ENCODE data around the gene PAK6. TPM values are rescaled to one million over a fixed set of nuclear protein-coding genes. Genes with fewer than 3 reads are reported as not detected.

Gene PAK6
- total and polyA plus RNA-seq, 4 experiments from 2014 or later, result 0.53 to 1.7 (median 0.67) TPM; not detected in 1

DNA sequence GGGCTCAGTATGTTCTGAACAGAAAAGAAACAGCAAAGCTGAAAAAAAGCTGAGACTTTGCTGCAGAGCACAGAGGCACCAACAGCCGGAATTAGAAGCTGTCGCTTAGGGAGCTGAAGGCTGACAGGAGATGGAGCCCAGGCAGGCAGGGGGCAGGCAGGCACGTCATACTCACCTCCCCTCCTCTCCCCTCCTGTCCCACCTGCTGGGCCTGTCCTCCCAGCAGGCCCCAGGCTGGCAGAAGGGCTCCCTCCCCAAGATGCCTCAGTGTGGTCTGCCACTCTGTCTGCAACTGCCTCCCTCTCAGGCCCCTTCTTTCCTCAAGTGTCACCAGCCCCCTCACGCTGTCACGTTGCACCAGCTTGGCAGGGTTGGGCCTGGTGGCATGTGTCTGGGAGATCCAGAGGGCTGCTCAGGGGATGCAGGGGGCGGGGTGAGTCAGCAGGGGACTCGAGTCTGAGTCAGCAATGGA is 47.2 kb downstream of the PAK6 start:
- Histone ChIP-seq H3K36me3 (ENCODE audit: insufficient read depth, low read length) (peaks cover 9% of the 10 kb centered on the region), H3K9me3 (ENCODE audit: control insufficient read depth in 1 of 2, low read length in 2 of 2) (no peaks in the 10 kb centered on the region), H3K4me3 (ENCODE audit: low read length in 2 of 2) (no peak overlapping the region), H3K27ac (ENCODE audit: low read depth, low read length) (no peak overlapping the region), H3K4me1 (ENCODE audit: insufficient read depth, low read length) (peaks cover 8% of the 10 kb centered on the region), H3K27me3 (ENCODE audit: insufficient read depth, low read length) (peaks cover under 1% of the 10 kb centered on the region)
- DNase-seq, result no peak
- intact Hi-C loops (cut with micrococcal nuclease), result no loop called here
- Mint-ChIP-seq H3K4me1 (peaks cover 0 to 6% (median 0%) of the 10 kb centered on the region in 4 donors), H3K4me3 (no peak overlapping the region), H3K27ac (no peak overlapping the region), H3K27me3 (peaks cover 1 to 2% of the 10 kb centered on the region in 2 donors), H3K9me3 (peaks cover 0 to 2% (median 0%) of the 10 kb centered on the region in 8 donors), H3K36me3 (peaks cover 10 to 25% of the 10 kb centered on the region in 2 donors)
- ChIA-PET CTCF (ENCODE audit: partially characterized antibody) (interaction anchor here (1.0 to 5.2 kb wide), 5 partner anchors 12 to 126 kb away, joined by 3 to 94 read pairs (median 11); partner anchors contain the start of gene PLCB2), POLR2A (ENCODE audit: partially characterized antibody) (interaction anchor here (5.3 kb wide), 1 partner anchor 22 kb away, joined by 67 read pairs; the partner anchor contains the start of gene PLCB2)

DNA sequence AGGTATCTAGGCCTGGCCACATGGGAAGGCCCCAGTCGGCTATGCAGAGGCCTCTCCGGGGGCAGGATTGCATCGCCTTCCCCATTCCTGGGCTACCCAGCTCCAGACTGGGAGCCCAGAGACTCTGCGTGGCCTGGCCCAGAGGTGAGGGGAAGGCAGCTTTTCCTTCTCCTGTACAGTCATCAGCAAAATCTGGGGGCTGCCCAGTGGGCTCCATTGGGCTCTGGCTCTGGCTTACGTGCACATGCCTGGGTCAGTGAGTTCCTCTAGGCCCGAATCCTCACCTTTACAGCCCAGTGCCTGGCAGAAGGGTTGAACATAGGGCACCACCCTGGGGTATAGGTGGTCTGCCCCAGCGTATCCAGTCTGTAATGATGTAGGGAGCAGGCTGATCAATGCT is 47.9 kb downstream of the PAK6 start:
- no peak overlapping the region for H3K27ac ChIP-seq (ENCODE audit: low read depth, low read length)
- CTCF ChIA-PET (ENCODE audit: partially characterized antibody), result interaction anchor here (1.6 to 7.1 kb wide), 3 partner anchors 23 to 51 kb away, joined by 7 to 57 read pairs (median 39); partner anchors contain the start of gene PLCB2
- intact Hi-C loops (cut with micrococcal nuclease), result no loop called here
- Mint-ChIP-seq H3K36me3 (peaks cover 10 to 25% of the 10 kb centered on the region in 2 donors), H3K27ac (no peak overlapping the region), H3K27me3 (no peaks in the 10 kb centered on the region), H3K4me1 (peaks cover 0 to 5% (median 0%) of the 10 kb centered on the region in 4 donors), H3K4me3 (no peak overlapping the region), H3K9me3 (peaks cover 0 to 2% (median 0%) of the 10 kb centered on the region in 8 donors)
- H3K4me1 ChIP-seq (ENCODE audit: insufficient read depth, low read length), result peaks cover 8% of the 10 kb centered on the region
- no peaks in the 10 kb centered on the region for H3K27me3 ChIP-seq (ENCODE audit: insufficient read depth, low read length)
- no peaks in the 10 kb centered on the region for H3K9me3 ChIP-seq (ENCODE audit: control insufficient read depth in 1 of 2, low read length in 2 of 2)
- H3K36me3 ChIP-seq (ENCODE audit: insufficient read depth, low read length), result peaks cover 10% of the 10 kb centered on the region
- POLR2A ChIA-PET (ENCODE audit: partially characterized antibody), result interaction anchor here (1.0 to 1.6 kb wide), 3 partner anchors 10 to 22 kb away, joined by 3 to 7 read pairs (median 4); partner anchors contain the start of gene PLCB2
- no peak overlapping the region for H3K4me3 ChIP-seq (ENCODE audit: low read length in 2 of 2)
- DNase-seq, result no peak

GRCh38 chr15:40287505-40287904 is 48.6 kb downstream of the PAK6 start:
- Histone ChIP-seq H3K4me3 (ENCODE audit: low read length in 2 of 2) (no peak overlapping the region), H3K27ac (ENCODE audit: low read depth, low read length) (no peak overlapping the region), H3K27me3 (ENCODE audit: insufficient read depth, low read length) (no peaks in the 10 kb centered on the region), H3K9me3 (ENCODE audit: control insufficient read depth in 1 of 2, low read length in 2 of 2) (no peaks in the 10 kb centered on the region), H3K4me1 (ENCODE audit: insufficient read depth, low read length) (peaks cover 8% of the 10 kb centered on the region), H3K36me3 (ENCODE audit: insufficient read depth, low read length) (peaks cover 17% of the 10 kb centered on the region)
- CTCF ChIA-PET (ENCODE audit: partially characterized antibody), result interaction anchor here (0.7 to 7.1 kb wide), 5 partner anchors 9 to 50 kb away, joined by 3 to 57 read pairs (median 6); partner anchors contain the start of gene PLCB2
- H3K27ac Mint-ChIP-seq, result peak overlapping the region in 1 of 7 donors; percentile 66
- no peak overlapping the region for H3K4me3 Mint-ChIP-seq
- DNase-seq, result no peak
- H3K9me3 Mint-ChIP-seq, result peaks cover 0 to 2% (median 0%) of the 10 kb centered on the region in 8 donors
- POLR2A ChIA-PET (ENCODE audit: partially characterized antibody), result interaction anchor here (1.0 to 1.6 kb wide), 3 partner anchors 9 to 22 kb away, joined by 3 to 7 read pairs (median 4); partner anchors contain the start of gene PLCB2
- peaks cover 0 to 5% (median 0%) of the 10 kb centered on the region in 4 donors for H3K4me1 Mint-ChIP-seq
- H3K27me3 Mint-ChIP-seq, result no peaks in the 10 kb centered on the region
- peaks cover 10 to 32% of the 10 kb centered on the region in 2 donors for H3K36me3 Mint-ChIP-seq
- intact Hi-C loops (cut with micrococcal nuclease), result no loop called here

DNA sequence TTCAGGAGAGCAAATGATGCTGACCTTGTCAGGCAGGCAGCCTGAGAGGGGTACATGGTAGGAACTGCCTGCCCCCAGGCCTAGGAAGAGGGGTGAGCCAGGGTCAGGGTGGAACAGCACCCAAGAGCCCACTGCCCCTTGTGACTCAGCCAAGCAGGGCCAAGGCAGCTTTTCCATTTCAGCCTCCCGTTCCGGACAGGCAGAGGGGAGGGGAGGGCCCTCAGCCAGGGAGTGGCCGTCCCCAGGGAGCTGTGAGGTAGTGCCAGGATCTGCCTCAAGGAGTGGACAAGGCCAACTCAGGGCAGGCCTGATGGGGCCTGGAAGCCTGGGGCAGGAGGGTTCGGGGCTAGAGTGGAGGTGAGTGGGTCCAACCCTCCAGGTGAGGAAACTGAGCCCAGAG is 49.1 kb downstream of the PAK6 start:
- Histone ChIP-seq H3K9me3 (ENCODE audit: control insufficient read depth in 1 of 2, low read length in 2 of 2) (no peaks in the 10 kb centered on the region), H3K27ac (ENCODE audit: low read depth, low read length) (no peak overlapping the region), H3K27me3 (ENCODE audit: insufficient read depth, low read length) (no peaks in the 10 kb centered on the region), H3K4me3 (ENCODE audit: low read length in 2 of 2) (no peak overlapping the region), H3K4me1 (ENCODE audit: insufficient read depth, low read length) (peaks cover 7% of the 10 kb centered on the region), H3K36me3 (ENCODE audit: insufficient read depth, low read length) (peaks cover 21% of the 10 kb centered on the region)
- H3K36me3 Mint-ChIP-seq, result peaks cover 10 to 33% of the 10 kb centered on the region in 2 donors
- H3K9me3 Mint-ChIP-seq, result peaks cover 0 to 2% (median 0%) of the 10 kb centered on the region in 8 donors
- intact Hi-C loops (cut with micrococcal nuclease), result no loop called here
- CTCF ChIA-PET (ENCODE audit: partially characterized antibody), result interaction anchor here (0.7 to 7.1 kb wide), 7 partner anchors 9 to 54 kb away, joined by 3 to 57 read pairs (median 6); partner anchors contain the start of gene PLCB2
- no peak overlapping the region for H3K4me3 Mint-ChIP-seq
- H3K4me1 Mint-ChIP-seq, result peaks cover 0 to 5% (median 0%) of the 10 kb centered on the region in 4 donors
- no peak for DNase-seq
- POLR2A ChIA-PET (ENCODE audit: partially characterized antibody), result interaction anchor here (1.0 to 1.6 kb wide), 3 partner anchors 9 to 21 kb away, joined by 3 to 7 read pairs (median 4); partner anchors contain the start of gene PLCB2
- no peaks in the 10 kb centered on the region for H3K27me3 Mint-ChIP-seq
- peak overlapping the region in 2 of 7 donors; percentile 23 to 24 for H3K27ac Mint-ChIP-seq

DNA sequence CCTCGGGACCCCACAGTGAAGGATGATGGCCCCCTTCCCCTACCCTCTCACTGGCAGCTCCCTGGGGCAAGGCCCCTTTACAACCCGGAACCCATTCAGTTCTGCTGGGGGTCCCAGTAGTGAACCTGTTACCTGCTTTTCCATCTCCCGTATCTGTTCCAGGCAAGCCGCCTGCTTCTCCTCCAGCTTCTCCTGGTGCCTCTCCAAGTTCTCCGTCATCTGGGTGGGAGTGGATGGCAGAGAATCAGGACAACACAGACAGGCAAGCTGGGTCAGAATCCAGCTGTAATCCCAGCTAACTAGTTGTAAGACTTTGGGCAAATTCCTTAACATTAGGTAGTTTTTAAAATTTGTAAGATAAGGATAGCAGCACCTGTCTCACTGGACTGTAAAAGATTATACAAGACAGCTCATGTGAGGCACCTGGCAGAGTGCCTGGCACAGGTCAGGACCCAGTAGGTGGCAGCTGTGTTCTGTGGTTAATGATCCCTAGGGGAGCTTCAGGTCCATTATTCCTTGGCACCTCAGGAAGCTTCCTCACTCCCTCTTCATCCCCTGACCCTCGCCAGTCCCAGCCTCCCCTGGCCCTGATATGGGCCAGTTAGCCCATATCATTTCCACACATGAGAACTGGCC is 50.4 kb downstream of the PAK6 start:
- H3K4me1 ChIP-seq (ENCODE audit: insufficient read depth, low read length), result no peaks in the 10 kb centered on the region
- no peak for DNase-seq
- peaks cover 0 to 2% (median 0%) of the 10 kb centered on the region in 8 donors for H3K9me3 Mint-ChIP-seq
- H3K4me3 ChIP-seq (ENCODE audit: low read length in 2 of 2), result no peak overlapping the region
- POLR2A ChIA-PET (ENCODE audit: partially characterized antibody), result interaction anchor here (5.7 kb wide), 1 partner anchor 19 kb away, joined by 31 read pairs; the partner anchor contains the start of gene PLCB2
- H3K4me1 Mint-ChIP-seq, result no peaks in the 10 kb centered on the region
- no peaks in the 10 kb centered on the region for H3K27me3 Mint-ChIP-seq
- H3K4me3 Mint-ChIP-seq, result no peak overlapping the region
- CTCF ChIA-PET (ENCODE audit: partially characterized antibody), result interaction anchor here (0.8 to 7.1 kb wide), 9 partner anchors 10 to 53 kb away, joined by 3 to 57 read pairs (median 4); partner anchors contain the start of gene PLCB2
- peak overlapping the region in 1 of 7 donors; percentile 36 for H3K27ac Mint-ChIP-seq
- H3K27me3 ChIP-seq (ENCODE audit: insufficient read depth, low read length), result no peaks in the 10 kb centered on the region
- no peak overlapping the region for H3K27ac ChIP-seq (ENCODE audit: low read depth, low read length)
- no peaks in the 10 kb centered on the region for H3K9me3 ChIP-seq (ENCODE audit: control insufficient read depth in 1 of 2, low read length in 2 of 2)
- H3K36me3 Mint-ChIP-seq, result peaks cover 10 to 39% of the 10 kb centered on the region in 2 donors
- intact Hi-C loops (cut with micrococcal nuclease), result no loop called here
- peaks cover 30% of the 10 kb centered on the region for H3K36me3 ChIP-seq (ENCODE audit: insufficient read depth, low read length)

- Mint-ChIP-seq H3K27me3 (no peaks in the 10 kb centered on the region), H3K4me3 (no peak overlapping the region), H3K9me3 (peaks cover 0 to under 1% (median 0%) of the 10 kb centered on the region in 8 donors), H3K27ac (no peak overlapping the region), H3K36me3 (peaks cover 10 to 46% of the 10 kb centered on the region in 2 donors), H3K4me1 (peaks cover 0 to under 1% (median 0%) of the 10 kb centered on the region in 4 donors)
- H3K9me3 ChIP-seq (ENCODE audit: control insufficient read depth in 1 of 2, low read length in 2 of 2), result no peaks in the 10 kb centered on the region
- ChIA-PET CTCF (ENCODE audit: partially characterized antibody) (interaction anchor here (0.8 to 7.1 kb wide), 4 partner anchors 11 to 48 kb away, joined by 3 to 57 read pairs (median 16); partner anchors contain the start of gene PLCB2), POLR2A (ENCODE audit: partially characterized antibody) (interaction anchor here (5.7 kb wide), 1 partner anchor 18 kb away, joined by 31 read pairs; the partner anchor contains the start of gene PLCB2)
- no peaks in the 10 kb centered on the region for H3K27me3 ChIP-seq (ENCODE audit: insufficient read depth, low read length)
- no peak overlapping the region for H3K4me3 ChIP-seq (ENCODE audit: low read length in 2 of 2)
- intact Hi-C loops (cut with micrococcal nuclease), result no loop called here
- DNase-seq, result no peak
- H3K4me1 ChIP-seq (ENCODE audit: insufficient read depth, low read length), result no peaks in the 10 kb centered on the region
- H3K36me3 ChIP-seq (ENCODE audit: insufficient read depth, low read length), result peaks cover 32% of the 10 kb centered on the region
- H3K27ac ChIP-seq (ENCODE audit: low read depth, low read length), result no peak overlapping the region
Measured at GRCh38 chr15:40290545-40290917, 51.7 kb downstream of the PAK6 start.

Data from CD4-positive, alpha-beta memory T cell (primary cell).